ENCODE data around the gene MYO1H. TPM values are rescaled to one million over a fixed set of nuclear protein-coding genes. Genes with fewer than 3 reads are reported as not detected.
A peak's percentile ranks its signal among the peaks of the same experiment; 100 is the strongest.

Gene MYO1H
- total RNA-seq, 4 donors from 2014 or later = not detected

- peaks cover 34 to 76% (median 56%) of the 10 kb centered on the region in 4 donors for H3K4me1 ChIP-seq
- TF ChIP-seq POLR2A (IDR thresholded peaks at IDR 0.05) (no peak), EP300 (IDR thresholded peaks at IDR 0.05; ENCODE audit: low read depth) (no peak), POLR2AphosphoS5 (IDR thresholded peaks at IDR 0.05) (peak in 1 of 3 donors; percentile 16)
- TF ChIP-seq, protein P1, sequence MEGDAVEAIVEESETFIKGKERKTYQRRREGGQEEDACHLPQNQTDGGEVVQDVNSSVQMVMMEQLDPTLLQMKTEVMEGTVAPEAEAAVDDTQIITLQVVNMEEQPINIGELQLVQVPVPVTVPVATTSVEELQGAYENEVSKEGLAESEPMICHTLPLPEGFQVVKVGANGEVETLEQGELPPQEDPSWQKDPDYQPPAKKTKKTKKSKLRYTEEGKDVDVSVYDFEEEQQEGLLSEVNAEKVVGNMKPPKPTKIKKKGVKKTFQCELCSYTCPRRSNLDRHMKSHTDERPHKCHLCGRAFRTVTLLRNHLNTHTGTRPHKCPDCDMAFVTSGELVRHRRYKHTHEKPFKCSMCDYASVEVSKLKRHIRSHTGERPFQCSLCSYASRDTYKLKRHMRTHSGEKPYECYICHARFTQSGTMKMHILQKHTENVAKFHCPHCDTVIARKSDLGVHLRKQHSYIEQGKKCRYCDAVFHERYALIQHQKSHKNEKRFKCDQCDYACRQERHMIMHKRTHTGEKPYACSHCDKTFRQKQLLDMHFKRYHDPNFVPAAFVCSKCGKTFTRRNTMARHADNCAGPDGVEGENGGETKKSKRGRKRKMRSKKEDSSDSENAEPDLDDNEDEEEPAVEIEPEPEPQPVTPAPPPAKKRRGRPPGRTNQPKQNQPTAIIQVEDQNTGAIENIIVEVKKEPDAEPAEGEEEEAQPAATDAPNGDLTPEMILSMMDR (IDR thresholded peaks at IDR 0.05) = no peak
- no peaks in the 10 kb centered on the region for H3K9me3 ChIP-seq
- 62 to 80% methylated on average over 1 to 8 of the region's 8 CpGs for WGBS, 2 donors (ENCODE audit: low coverage in 1 of 2)
- peak overlapping the region; percentile 58 to 79 (median 72) for H3K27ac ChIP-seq
- peaks cover 0 to 4% (median 0%) of the 10 kb centered on the region in 4 donors for H3K36me3 ChIP-seq
- peak; percentile 55 for DNase-seq
- in situ Hi-C loops (cut with MboI; ENCODE audit: low pct_ligation_motif_present in 1 of 4, low pct_unique_long_range_greater_than_20kb in 1 of 4, low sequenced_read_pairs in 3 of 4) (no loop called here), intact Hi-C loops (cut with DNase I; ENCODE audit: low total_unique reads) (no loop called here)
- no peaks in the 10 kb centered on the region for H3K27me3 ChIP-seq
- no peak overlapping the region for H3K4me3 ChIP-seq
These were observed 99.2 kb downstream of the MYO1H start for GRCh38 chr12:109446869-109447268.

DNA sequence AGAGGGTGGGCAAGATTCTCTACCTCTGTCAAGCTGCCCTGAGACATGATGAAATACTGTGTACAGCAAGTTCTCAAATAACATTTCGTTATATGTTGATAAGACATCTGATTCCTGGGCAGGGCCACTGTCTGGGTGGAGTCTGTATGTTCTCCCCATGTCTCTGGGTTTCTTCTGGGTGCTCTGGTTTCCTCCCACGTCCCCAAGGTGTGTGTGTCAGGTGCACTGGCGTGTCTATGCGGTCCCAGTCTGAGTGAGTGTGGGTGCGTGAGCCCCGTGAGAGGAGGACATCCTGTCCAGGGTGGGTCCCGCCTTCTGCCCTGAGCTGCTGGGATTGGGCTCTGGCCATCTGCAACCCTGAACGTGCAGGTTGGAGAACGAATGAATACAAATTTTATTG lies 99.8 kb downstream of the MYO1H start:
- Histone ChIP-seq H3K4me3 (no peak overlapping the region), H3K36me3 (peaks cover 0 to 4% (median 0%) of the 10 kb centered on the region in 4 donors), H3K4me1 (peaks cover 37 to 81% (median 56%) of the 10 kb centered on the region in 4 donors), H3K27ac (peak overlapping the region; percentile 58 to 79 (median 72)), H3K9me3 (no peaks in the 10 kb centered on the region), H3K27me3 (no peaks in the 10 kb centered on the region)
- intact Hi-C loops (cut with DNase I; ENCODE audit: low total_unique reads) = no loop called here
- 71 to 88% methylated on average over 4 to 9 of the region's 9 CpGs for WGBS, 2 donors (ENCODE audit: low coverage in 1 of 2)
- TF ChIP-seq POLR2A (IDR thresholded peaks at IDR 0.05) = no peak
- TF ChIP-seq POLR2AphosphoS5 (IDR thresholded peaks at IDR 0.05) = no peak
- TF ChIP-seq EP300 (IDR thresholded peaks at IDR 0.05; ENCODE audit: low read depth) = no peak
- TF ChIP-seq, protein P1 (IDR thresholded peaks at IDR 0.05) = no peak
- in situ Hi-C loops (cut with MboI; ENCODE audit: low pct_ligation_motif_present in 1 of 4, low pct_unique_long_range_greater_than_20kb in 1 of 4, low sequenced_read_pairs in 3 of 4) = no loop called here
- DNase-seq = peak; percentile 20

DNA sequence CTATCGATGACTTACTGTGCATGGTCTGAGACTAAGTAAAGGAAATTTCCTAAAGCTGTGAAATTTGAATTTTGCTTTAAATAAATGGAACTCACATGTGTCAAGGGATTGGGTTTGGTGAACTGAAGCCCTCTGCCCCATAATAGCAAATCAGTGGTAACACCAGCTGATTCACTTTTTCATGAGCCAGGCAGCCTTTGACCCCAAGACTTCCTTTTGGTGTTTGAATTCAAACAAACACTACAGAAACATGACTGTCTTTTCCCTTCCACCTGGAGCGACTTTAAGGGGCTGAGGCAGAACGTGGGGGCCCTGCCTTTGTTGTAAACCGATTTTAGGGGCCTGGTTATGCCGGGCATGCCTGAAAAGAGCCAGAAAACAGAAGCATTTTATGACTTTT lies 100.6 kb downstream of the MYO1H start:
- H3K27ac ChIP-seq = peak overlapping the region; percentile 58 to 79 (median 72)
- H3K9me3 ChIP-seq = no peaks in the 10 kb centered on the region
- in situ Hi-C loops (cut with MboI; ENCODE audit: low pct_ligation_motif_present in 1 of 4, low pct_unique_long_range_greater_than_20kb in 1 of 4, low sequenced_read_pairs in 3 of 4) (no loop called here), intact Hi-C loops (cut with DNase I; ENCODE audit: low total_unique reads) (no loop called here)
- peaks cover 39 to 81% (median 56%) of the 10 kb centered on the region in 4 donors for H3K4me1 ChIP-seq
- no peak overlapping the region for H3K4me3 ChIP-seq
- no peaks in the 10 kb centered on the region for H3K27me3 ChIP-seq
- peaks cover 0 to 4% (median 1%) of the 10 kb centered on the region in 4 donors for H3K36me3 ChIP-seq
- WGBS, 2 donors (ENCODE audit: low coverage in 1 of 2) = 17 to 48% methylated on average over 3 to 5 of the region's 5 CpGs
- TF ChIP-seq POLR2AphosphoS5 (IDR thresholded peaks at IDR 0.05) (no peak), EP300 (IDR thresholded peaks at IDR 0.05; ENCODE audit: low read depth) (no peak), POLR2A (IDR thresholded peaks at IDR 0.05) (no peak)
- TF ChIP-seq, protein P1 (IDR thresholded peaks at IDR 0.05) = no peak
- DNase-seq = no peak

- TF ChIP-seq POLR2AphosphoS5 (IDR thresholded peaks at IDR 0.05) (peak in 1 of 3 donors; percentile 9), EP300 (IDR thresholded peaks at IDR 0.05; ENCODE audit: low read depth) (no peak)
- no peaks in the 10 kb centered on the region for H3K9me3 ChIP-seq
- peak overlapping the region; percentile 58 to 79 (median 72) for H3K27ac ChIP-seq
- DNase-seq = peak; percentile 42
- no peaks in the 10 kb centered on the region for H3K27me3 ChIP-seq
- H3K4me1 ChIP-seq = peaks cover 39 to 81% (median 56%) of the 10 kb centered on the region in 4 donors
- H3K4me3 ChIP-seq = no peak overlapping the region
- in situ Hi-C loops (cut with MboI; ENCODE audit: low pct_ligation_motif_present in 1 of 4, low pct_unique_long_range_greater_than_20kb in 1 of 4, low sequenced_read_pairs in 3 of 4) (no loop called here), intact Hi-C loops (cut with DNase I; ENCODE audit: low total_unique reads) (no loop called here)
- H3K36me3 ChIP-seq = peaks cover 0 to 8% (median 2%) of the 10 kb centered on the region in 4 donors
- WGBS, 2 donors (ENCODE audit: low coverage in 1 of 2) = 61 to 71% methylated on average over 7 to 8 of the region's 8 CpGs
These were observed 101.1 kb downstream of the MYO1H start for GRCh38 chr12:109448707-109449390.
